ENCODE results near the gene PRKCB.

GRCh38 chr16:23922406-23922805 lies 86.6 kb downstream of the PRKCB start:
- no peak for TF ChIP-seq CTCF (tag by site-specific recombination; IDR thresholded peaks at IDR 0.05)
- no peak for TF ChIP-seq ZNF146 (tag by site-specific recombination; IDR thresholded peaks at IDR 0.05)
- no peak for TF ChIP-seq ZNF138 (tag by site-specific recombination; IDR thresholded peaks at IDR 0.05; ENCODE audit: borderline replicate concordance)
- TF ChIP-seq KLF7 (tag by site-specific recombination; IDR thresholded peaks at IDR 0.05; ENCODE audit: borderline replicate concordance): no peak
- TF ChIP-seq ZNF239 (tag by site-specific recombination; IDR thresholded peaks at IDR 0.05): no peak
- TF ChIP-seq ZNF223 (tag by site-specific recombination; IDR thresholded peaks at IDR 0.05): no peak
- no peak for TF ChIP-seq ZNF629 (tag by site-specific recombination; IDR thresholded peaks at IDR 0.05)
- no peak for TF ChIP-seq ZNF624 (tag by site-specific recombination; IDR thresholded peaks at IDR 0.05)
- no peak for TF ChIP-seq SALL2 (tag by site-specific recombination; IDR thresholded peaks at IDR 0.05; ENCODE audit: borderline replicate concordance)
- TF ChIP-seq, protein P1, sequence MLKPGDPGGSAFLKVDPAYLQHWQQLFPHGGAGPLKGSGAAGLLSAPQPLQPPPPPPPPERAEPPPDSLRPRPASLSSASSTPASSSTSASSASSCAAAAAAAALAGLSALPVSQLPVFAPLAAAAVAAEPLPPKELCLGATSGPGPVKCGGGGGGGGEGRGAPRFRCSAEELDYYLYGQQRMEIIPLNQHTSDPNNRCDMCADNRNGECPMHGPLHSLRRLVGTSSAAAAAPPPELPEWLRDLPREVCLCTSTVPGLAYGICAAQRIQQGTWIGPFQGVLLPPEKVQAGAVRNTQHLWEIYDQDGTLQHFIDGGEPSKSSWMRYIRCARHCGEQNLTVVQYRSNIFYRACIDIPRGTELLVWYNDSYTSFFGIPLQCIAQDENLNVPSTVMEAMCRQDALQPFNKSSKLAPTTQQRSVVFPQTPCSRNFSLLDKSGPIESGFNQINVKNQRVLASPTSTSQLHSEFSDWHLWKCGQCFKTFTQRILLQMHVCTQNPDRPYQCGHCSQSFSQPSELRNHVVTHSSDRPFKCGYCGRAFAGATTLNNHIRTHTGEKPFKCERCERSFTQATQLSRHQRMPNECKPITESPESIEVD (tag by site-specific recombination; IDR thresholded peaks at IDR 0.05): no peak

All from HEK293 (cell line).